ENCODE measurements around the gene CCL28. TPM values are rescaled to one million over a fixed set of nuclear protein-coding genes. Genes with fewer than 3 reads are reported as not detected.

The CCL28 gene
- total and polyA plus RNA-seq, 10 of the 15 experiments (the other 5 are each of a cell fraction or from before 2014, with no cell fraction given), result 1.5 to 7.5 (median 4.4) TPM

DNA sequence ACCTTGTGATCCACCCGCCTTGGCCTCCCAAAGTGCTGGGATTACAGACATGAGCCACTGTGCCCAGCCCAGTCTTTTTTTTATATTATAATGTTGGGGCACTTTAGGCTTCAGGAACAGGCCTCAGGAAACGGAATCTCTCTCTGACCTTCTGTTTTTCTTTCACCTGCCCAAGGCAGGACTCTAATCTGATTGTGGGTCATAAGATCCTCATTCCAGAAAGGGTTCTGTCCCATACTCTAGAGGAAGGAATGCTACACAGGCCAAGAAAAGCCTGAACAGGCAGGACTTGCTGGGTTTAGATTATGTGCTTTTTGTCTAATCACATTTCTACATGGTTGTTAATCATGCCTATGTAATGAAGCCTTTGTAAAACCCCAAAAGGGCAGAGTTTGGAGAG is 1.8 kb upstream of the CCL28 start:
- Histone ChIP-seq H3K79me2 (ENCODE audit: control insufficient read depth, insufficient read depth, low read length) (no peaks in the 10 kb centered on the region), H3K4me1 (ENCODE audit: control insufficient read depth, insufficient read depth, low read length) (no peaks in the 10 kb centered on the region), H3K4me3 (no peak overlapping the region), H3K36me3 (ENCODE audit: control insufficient read depth in 2 of 2, insufficient read depth in 2 of 2, low read length in 1 of 2) (no peaks in the 10 kb centered on the region), H3K4me2 (ENCODE audit: control insufficient read depth, insufficient read depth) (no peak overlapping the region), H3K27me3 (replicated peaks in 1 of 2; ENCODE audit: control insufficient read depth in 2 of 2, insufficient read depth in 2 of 2, low read length in 1 of 2) (no peaks in the 10 kb centered on the region), H3K27ac (ENCODE audit: control insufficient read depth, insufficient read depth) (no peak overlapping the region), H3K9me3 (replicated peaks; ENCODE audit: control insufficient read depth, insufficient read depth, low read length) (no peaks in the 10 kb centered on the region), H3K9ac (ENCODE audit: control insufficient read depth, insufficient read depth, low read length) (no peak overlapping the region), H4K20me1 (ENCODE audit: control insufficient read depth, insufficient read depth) (no peaks in the 10 kb centered on the region), H2AFZ (ENCODE audit: control insufficient read depth, low read depth, low read length) (no peak overlapping the region)
- ChIA-PET SMC1A (ENCODE audit: uncharacterized antibody, unreplicated experiment) (no interaction called here), RAD21 (ENCODE audit: unreplicated experiment) (no interaction called here), CTCF (no interaction called here), POLR2A (no interaction called here)
- no peak for DNase-seq (ENCODE audit: low read depth, low spot score)
- no peak for FAIRE-seq
- WGBS (ENCODE audit: insufficient coverage, insufficient replicate concordance, low lambda C conversion rate, missing lambda C conversion rate), result 53% methylated on average over 2 of the region's 2 CpGs
- TF ChIP-seq CHD1 (IDR thresholded peaks at IDR 0.05; ENCODE audit: low read depth, low read length) (no peak), FOS (IDR thresholded peaks at IDR 0.05; ENCODE audit: borderline replicate concordance, extremely low read depth, insufficient read length) (no peak), GATAD2B (conservative IDR thresholded peaks at IDR 0.05; ENCODE audit: low read depth) (no peak), TCF3 (IDR thresholded peaks at IDR 0.05; ENCODE audit: borderline replicate concordance, insufficient read depth, low read depth, low read length) (no peak), TARDBP (IDR thresholded peaks at IDR 0.05; ENCODE audit: borderline replicate concordance) (no peak), PML (IDR thresholded peaks at IDR 0.05; ENCODE audit: low read length) (no peak)
- intact Hi-C loops (cut with micrococcal nuclease; ENCODE audit: unreplicated experiment), result no loop called here
- BruUV-seq (replicated peaks), result no TSS peak
- ATAC-seq, result no peak
- in situ Hi-C loops (cut with MboI), result no loop called here

DNA sequence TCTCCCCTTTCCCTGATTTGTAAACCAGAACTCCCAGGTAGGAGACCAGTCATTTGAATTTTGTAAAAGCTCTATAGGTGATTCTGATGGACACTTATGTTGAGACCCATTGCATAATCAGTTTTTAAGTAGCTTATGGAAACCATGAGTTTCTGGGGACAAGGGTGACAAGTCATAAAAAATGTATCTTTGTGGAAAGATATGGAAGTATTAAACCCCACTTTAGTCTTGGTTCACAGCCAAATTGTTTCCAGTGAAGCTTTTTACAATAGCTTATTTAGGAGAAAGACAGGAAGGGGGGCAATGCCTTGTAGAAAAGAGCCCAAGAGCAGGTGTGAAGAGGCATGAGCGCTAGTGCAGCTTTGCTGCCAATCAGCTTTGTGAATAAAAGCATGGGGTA is 453 bp upstream of the CCL28 start:
- intact Hi-C loops (cut with micrococcal nuclease; ENCODE audit: unreplicated experiment) (no loop called here), in situ Hi-C loops (cut with MboI) (no loop called here)
- no peak overlapping the region for H3K9ac ChIP-seq (ENCODE audit: control insufficient read depth, insufficient read depth, low read length)
- no peaks in the 10 kb centered on the region for H4K20me1 ChIP-seq (ENCODE audit: control insufficient read depth, insufficient read depth)
- ChIA-PET RAD21 (ENCODE audit: unreplicated experiment) (interaction anchor here (0.9 kb wide), 1 partner anchor 73 kb away, joined by 5 read pairs; no protein-coding TSS in a partner anchor), POLR2A (interaction anchor here (0.6 to 1.7 kb wide), 2 partner anchors 10 to 20 kb away, joined by 3 to 4 read pairs; no protein-coding TSS in a partner anchor), CTCF (interaction anchor here (1.3 to 2.8 kb wide), 3 partner anchors 10 to 22 kb away, joined by 4 to 10 read pairs (median 10); no protein-coding TSS in a partner anchor), SMC1A (ENCODE audit: uncharacterized antibody, unreplicated experiment) (interaction anchor here (0.9 to 1.8 kb wide), 2 partner anchors 17 to 69 kb away, joined by 3 to 4 read pairs; no protein-coding TSS in a partner anchor)
- H3K36me3 ChIP-seq (ENCODE audit: control insufficient read depth in 2 of 2, insufficient read depth in 2 of 2, low read length in 1 of 2), result no peaks in the 10 kb centered on the region
- no peak overlapping the region for H3K27ac ChIP-seq (ENCODE audit: control insufficient read depth, insufficient read depth)
- no peaks in the 10 kb centered on the region for H3K27me3 ChIP-seq (replicated peaks in 1 of 2; ENCODE audit: control insufficient read depth in 2 of 2, insufficient read depth in 2 of 2, low read length in 1 of 2)
- H3K9me3 ChIP-seq (replicated peaks; ENCODE audit: control insufficient read depth, insufficient read depth, low read length), result no peaks in the 10 kb centered on the region; the same call in 2 of the 3 replicates
- TF ChIP-seq TBL1XR1 (IDR thresholded peaks at IDR 0.05; ENCODE audit: low read depth, low read length), result no peak
- TF ChIP-seq ESRRA (IDR thresholded peaks at IDR 0.05; ENCODE audit: low read length), result no peak
- TF ChIP-seq MXI1 (IDR thresholded peaks at IDR 0.05; ENCODE audit: low read depth, low read length), result no peak
- no peak for TF ChIP-seq BHLHE40 (IDR thresholded peaks at IDR 0.05; ENCODE audit: borderline replicate concordance in 1 of 2, low read depth in 2 of 2, low read length in 1 of 2)
- no peak for TF ChIP-seq JUND (IDR thresholded peaks at IDR 0.05; ENCODE audit: low read depth, low read length)
- TF ChIP-seq, protein P1, sequence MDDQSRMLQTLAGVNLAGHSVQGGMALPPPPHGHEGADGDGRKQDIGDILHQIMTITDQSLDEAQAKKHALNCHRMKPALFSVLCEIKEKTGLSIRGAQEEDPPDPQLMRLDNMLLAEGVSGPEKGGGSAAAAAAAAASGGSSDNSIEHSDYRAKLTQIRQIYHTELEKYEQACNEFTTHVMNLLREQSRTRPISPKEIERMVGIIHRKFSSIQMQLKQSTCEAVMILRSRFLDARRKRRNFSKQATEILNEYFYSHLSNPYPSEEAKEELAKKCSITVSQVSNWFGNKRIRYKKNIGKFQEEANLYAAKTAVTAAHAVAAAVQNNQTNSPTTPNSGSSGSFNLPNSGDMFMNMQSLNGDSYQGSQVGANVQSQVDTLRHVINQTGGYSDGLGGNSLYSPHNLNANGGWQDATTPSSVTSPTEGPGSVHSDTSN (IDR thresholded peaks at IDR 0.05; ENCODE audit: insufficient replicate concordance, low read depth, low read length), result no peak
- FAIRE-seq (no peak), ATAC-seq (no peak), DNase-seq (ENCODE audit: low read depth, low spot score) (no peak)
- H3K4me3 ChIP-seq, result no peak overlapping the region
- H3K79me2 ChIP-seq (ENCODE audit: control insufficient read depth, insufficient read depth, low read length), result no peaks in the 10 kb centered on the region
- no peak overlapping the region for H3K4me2 ChIP-seq (ENCODE audit: control insufficient read depth, insufficient read depth)
- no peaks in the 10 kb centered on the region for H3K4me1 ChIP-seq (ENCODE audit: control insufficient read depth, insufficient read depth, low read length)
- no TSS peak for BruUV-seq (replicated peaks)
- 100% methylated on average over 1 of the region's 1 CpG for WGBS (ENCODE audit: insufficient coverage, insufficient replicate concordance, low lambda C conversion rate, missing lambda C conversion rate)
- no peak overlapping the region for H2AFZ ChIP-seq (ENCODE audit: control insufficient read depth, low read depth, low read length)
